GM12878 (cell line): ENCODE measurements around the gene CD8B.

Experiments used
- ASH2L ChIP-seq: fragments of 300-600, 200-600 bp; sonication (generic); IDR thresholded peaks from 2 replicates; pipeline ENCODE4 v1.6.1; 2017; ENCODE audit warnings: low read depth, mild to moderate bottlenecking, borderline replicate concordance
- CREB1 ChIP-seq: IDR thresholded peaks from 2 replicates; pipeline ENCODE4 v1.6.1; 2012; ENCODE audit warnings: low read depth, mild to moderate bottlenecking, inconsistent platforms
- KLF5 ChIP-seq: fragments of 450-650 bp; IDR thresholded peaks from 2 replicates; pipeline ENCODE4 v1.6.1; 2014; ENCODE audit warnings: mild to moderate bottlenecking; ENCODE audit not compliant: partially characterized antibody
- SMAD1 ChIP-seq: fragments of 450-650 bp; IDR thresholded peaks from 2 replicates; pipeline ENCODE4 v1.6.1; 2018; ENCODE audit warnings: mild to moderate bottlenecking, low read depth; ENCODE audit not compliant: partially characterized antibody
- SMC3 ChIP-seq: IDR thresholded peaks from 2 replicates; pipeline ENCODE4 v1.6.1; 2011; ENCODE audit warnings: low read length, improper control_type of control experiment, borderline replicate concordance
- TF ChIP-seq, protein P1 (sequence below): IDR thresholded peaks from 2 replicates; pipeline ENCODE4 v1.6.1; 2012; ENCODE audit warnings: mild to moderate bottlenecking, low read depth, low read length
- TF ChIP-seq, protein P2 (sequence below): IDR thresholded peaks from 2 replicates; pipeline ENCODE4 v1.6.1; 2011; ENCODE audit warnings: low read depth, mild to moderate bottlenecking, low read length, moderate library complexity, borderline replicate concordance; ENCODE audit errors: extremely low read depth

- TF ChIP-seq SMC3 (no peak), ASH2L (no peak), KLF5 (no peak), CREB1 (no peak), SMAD1 (no peak)
- TF ChIP-seq, protein P1, sequence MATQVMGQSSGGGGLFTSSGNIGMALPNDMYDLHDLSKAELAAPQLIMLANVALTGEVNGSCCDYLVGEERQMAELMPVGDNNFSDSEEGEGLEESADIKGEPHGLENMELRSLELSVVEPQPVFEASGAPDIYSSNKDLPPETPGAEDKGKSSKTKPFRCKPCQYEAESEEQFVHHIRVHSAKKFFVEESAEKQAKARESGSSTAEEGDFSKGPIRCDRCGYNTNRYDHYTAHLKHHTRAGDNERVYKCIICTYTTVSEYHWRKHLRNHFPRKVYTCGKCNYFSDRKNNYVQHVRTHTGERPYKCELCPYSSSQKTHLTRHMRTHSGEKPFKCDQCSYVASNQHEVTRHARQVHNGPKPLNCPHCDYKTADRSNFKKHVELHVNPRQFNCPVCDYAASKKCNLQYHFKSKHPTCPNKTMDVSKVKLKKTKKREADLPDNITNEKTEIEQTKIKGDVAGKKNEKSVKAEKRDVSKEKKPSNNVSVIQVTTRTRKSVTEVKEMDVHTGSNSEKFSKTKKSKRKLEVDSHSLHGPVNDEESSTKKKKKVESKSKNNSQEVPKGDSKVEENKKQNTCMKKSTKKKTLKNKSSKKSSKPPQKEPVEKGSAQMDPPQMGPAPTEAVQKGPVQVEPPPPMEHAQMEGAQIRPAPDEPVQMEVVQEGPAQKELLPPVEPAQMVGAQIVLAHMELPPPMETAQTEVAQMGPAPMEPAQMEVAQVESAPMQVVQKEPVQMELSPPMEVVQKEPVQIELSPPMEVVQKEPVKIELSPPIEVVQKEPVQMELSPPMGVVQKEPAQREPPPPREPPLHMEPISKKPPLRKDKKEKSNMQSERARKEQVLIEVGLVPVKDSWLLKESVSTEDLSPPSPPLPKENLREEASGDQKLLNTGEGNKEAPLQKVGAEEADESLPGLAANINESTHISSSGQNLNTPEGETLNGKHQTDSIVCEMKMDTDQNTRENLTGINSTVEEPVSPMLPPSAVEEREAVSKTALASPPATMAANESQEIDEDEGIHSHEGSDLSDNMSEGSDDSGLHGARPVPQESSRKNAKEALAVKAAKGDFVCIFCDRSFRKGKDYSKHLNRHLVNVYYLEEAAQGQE = no peak
- TF ChIP-seq, protein P2, sequence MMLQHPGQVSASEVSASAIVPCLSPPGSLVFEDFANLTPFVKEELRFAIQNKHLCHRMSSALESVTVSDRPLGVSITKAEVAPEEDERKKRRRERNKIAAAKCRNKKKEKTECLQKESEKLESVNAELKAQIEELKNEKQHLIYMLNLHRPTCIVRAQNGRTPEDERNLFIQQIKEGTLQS = no peak
Measured at GRCh38 chr2:86785456-86785855, 76.2 kb downstream of the CD8B start.
